Liver (tissue), 9 donors: ENCODE data around the gene FBXW4. TPM values are rescaled to one million over a fixed set of nuclear protein-coding genes. Genes with fewer than 3 reads are reported as not detected.

ENCODE experiments used
- DNase-seq: peaks from one replicate; pipeline ENCODE4 v3.0.0-alpha.2; 2017; ENCODE audit warnings: low spot score
- H3K27ac ChIP-seq, 2 donors: one replicate each; pipeline ENCODE4 v1.7.0; 2013; ENCODE audit warnings: inconsistent platforms in 2 of 2, low read length in 2 of 2, control low read depth in 1 of 2, low read depth in 1 of 2, mild to moderate bottlenecking in 1 of 2
- H3K27me3 ChIP-seq, 4 donors: one replicate each; pipeline versions ENCODE4 v1.6.1 to v1.7.0; 2013; ENCODE audit warnings: low read length in 3 of 4, inconsistent platforms in 1 of 4, mild to moderate bottlenecking in 1 of 4, moderate library complexity in 1 of 4; ENCODE audit not compliant: control insufficient read depth in 4 of 4, insufficient read depth in 4 of 4
- H3K36me3 ChIP-seq, 4 donors: one replicate each; pipeline versions ENCODE4 v1.6.1 to v1.7.0; 2013; ENCODE audit warnings: low read length in 3 of 4, mild to moderate bottlenecking in 3 of 4, low read depth in 1 of 4, moderate library complexity in 1 of 4; ENCODE audit not compliant: control insufficient read depth in 4 of 4, insufficient read depth in 3 of 4
- H3K4me1 ChIP-seq, 4 donors: one replicate each; pipeline versions ENCODE4 v1.6.1 to v1.7.0; 2013; ENCODE audit warnings: low read length in 3 of 4, mild to moderate bottlenecking in 3 of 4, moderate library complexity in 1 of 4; ENCODE audit not compliant: control insufficient read depth in 4 of 4, insufficient read depth in 4 of 4
- H3K4me3 ChIP-seq, 3 donors: one replicate each; pipeline versions ENCODE4 v1.6.1 to v1.7.0; 2013; ENCODE audit warnings: low read length in 3 of 3, control low read depth in 1 of 3, low read depth in 1 of 3, mild to moderate bottlenecking in 1 of 3
- H3K9ac ChIP-seq, 2 donors: one replicate each; pipeline ENCODE4 v1.7.0; 2013; ENCODE audit warnings: low read length in 2 of 2, mild to moderate bottlenecking in 2 of 2, moderate library complexity in 2 of 2, control low read depth in 1 of 2, low read depth in 1 of 2
- H3K9me3 ChIP-seq, 4 donors: one replicate each; pipeline versions ENCODE4 v1.6.1 to v1.7.0; 2013; ENCODE audit warnings: low read length in 3 of 4; ENCODE audit not compliant: control insufficient read depth in 4 of 4
- EGR1 ChIP-seq, 2 donors: IDR thresholded peaks; 2 replicates each; pipeline ENCODE4 v1.6.1; 2016 to 2018; ENCODE audit warnings: antibody characterized with exemption in 2 of 2, low read depth in 2 of 2
- FOXA1 ChIP-seq: IDR thresholded peaks from 2 replicates; pipeline ENCODE4 v1.6.1; 2016; ENCODE audit warnings: antibody characterized with exemption
- FOXA2 ChIP-seq: IDR thresholded peaks from 2 replicates; pipeline ENCODE4 v1.6.1; 2016; ENCODE audit warnings: antibody characterized with exemption
- GABPA ChIP-seq, 2 donors: IDR thresholded peaks in 1 of 2; conservative IDR thresholded peaks in 1 of 2; 2 replicates each; pipeline ENCODE4 v1.6.1; 2016; ENCODE audit warnings: antibody characterized with exemption in 2 of 2, mild to moderate bottlenecking in 1 of 2, moderate library complexity in 1 of 2
- HNF4A ChIP-seq, 2 donors: conservative IDR thresholded peaks; 2 replicates each; pipeline ENCODE4 v1.6.1; 2016; ENCODE audit warnings: antibody characterized with exemption in 2 of 2, mild to moderate bottlenecking in 2 of 2
- HNF4G ChIP-seq: IDR thresholded peaks from 2 replicates; pipeline ENCODE4 v1.6.1; 2016; ENCODE audit warnings: antibody characterized with exemption
- JUND ChIP-seq, 2 donors: IDR thresholded peaks; 2 replicates each; pipeline ENCODE4 v1.6.1; 2016; ENCODE audit warnings: antibody characterized with exemption in 2 of 2
- RAD21 ChIP-seq, 2 donors: IDR thresholded peaks; 2 replicates each; pipeline ENCODE4 v1.6.1; 2016; ENCODE audit warnings: antibody characterized with exemption in 2 of 2, mild to moderate bottlenecking in 2 of 2
- RXRA ChIP-seq, 2 donors: IDR thresholded peaks; 2 replicates each; pipeline ENCODE4 v1.6.1; 2017 to 2018; ENCODE audit warnings: antibody characterized with exemption in 2 of 2, mild to moderate bottlenecking in 1 of 2
- SP1 ChIP-seq: IDR thresholded peaks from 2 replicates; pipeline ENCODE4 v1.6.1; 2018; ENCODE audit warnings: antibody characterized with exemption, mild to moderate bottlenecking
- TAF1 ChIP-seq: conservative IDR thresholded peaks from 2 replicates; pipeline ENCODE4 v1.6.1; 2016; ENCODE audit warnings: antibody characterized with exemption, mild to moderate bottlenecking
- YY1 ChIP-seq: IDR thresholded peaks from 2 replicates; pipeline ENCODE4 v1.6.1; 2016; ENCODE audit warnings: antibody characterized with exemption, mild to moderate bottlenecking
- WGBS: extraction: QIAGEN DNeasy Blood & Tissue Kit; methylation state at CpG from one replicate; pipeline ENCODE4 v1.1.7; 2013; 5-methylcytosine and 5-hydroxymethylcytosine counted together
- polyA plus RNA-seq, 2 donors: library from polyadenylated mRNA; stranded (reverse) in 1 of 2; unstranded in 1 of 2; fragments of 200-250 nt in 1 of 2; fragments of >200 nt in 1 of 2; fragmentation: Nextera tagmentation in 1 of 2; extraction: Ambion mirVana in 1 of 2; gene quantifications; one replicate each; pipeline versions ENCODE4 v1.2.1 to v1.2.3, GENCODE V29; 2013 to 2015
- total RNA-seq, 2 donors: library from RNA; depleted of rRNA; stranded (reverse); fragments of >200 nt; gene quantifications; one replicate each; pipeline ENCODE4 v1.2.3, GENCODE V29; 2014
- TF ChIP-seq, protein P1 (sequence below): IDR thresholded peaks from 2 replicates; pipeline ENCODE4 v1.6.1; 2016; ENCODE audit warnings: antibody characterized with exemption
- TF ChIP-seq, protein P2 (sequence below): fragments of 150-350 bp; IDR thresholded peaks from 2 replicates; pipeline ENCODE4 v1.5.1; 2017; ENCODE audit warnings: improper control_type of control experiment, low read depth, low read length; ENCODE audit not compliant: missing input control
- TF ChIP-seq, protein P3 (sequence below): IDR thresholded peaks from 2 replicates; pipeline ENCODE4 v1.6.1; 2016; ENCODE audit warnings: antibody characterized with exemption
- TF ChIP-seq, protein P4 (sequence below): IDR thresholded peaks from 2 replicates; pipeline ENCODE4 v1.6.1; 2016; ENCODE audit warnings: antibody characterized with exemption
- donor health status: healthy.
- donor health status: healthy.
- donor health status: healthy.
- donor health status: healthy.
- donor health status: healthy.

The FBXW4 gene
- total and polyA plus RNA-seq, 4 donors, result 5.4 to 54.1 (median 20.5) TPM

DNA sequence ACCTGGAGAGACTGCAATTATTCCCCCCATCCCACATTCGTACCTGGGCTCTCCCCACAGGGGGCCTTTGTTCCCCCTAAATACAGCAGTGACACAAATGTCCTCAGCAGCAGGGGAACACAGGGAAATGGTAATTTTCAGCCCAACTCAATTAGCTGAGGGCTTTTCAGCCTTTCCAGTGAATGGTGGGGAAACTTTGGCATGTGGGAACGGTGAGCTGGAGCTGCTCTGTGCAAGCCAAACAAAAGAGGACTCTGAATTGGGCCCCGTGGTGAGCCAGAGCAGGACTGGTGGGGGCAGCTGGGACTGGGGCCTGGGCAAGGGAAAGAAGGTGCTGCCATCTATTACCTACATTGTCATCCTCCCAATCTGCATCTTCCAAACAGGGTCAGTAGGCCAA is 51.0 kb downstream of the FBXW4 start:
- H3K9ac ChIP-seq, result no peak overlapping the region
- no peaks in the 10 kb centered on the region for H3K9me3 ChIP-seq
- H3K4me3 ChIP-seq, result no peak overlapping the region
- DNase-seq, result no peak
- H3K27me3 ChIP-seq, result no peaks in the 10 kb centered on the region
- no peaks in the 10 kb centered on the region for H3K4me1 ChIP-seq
- WGBS, result 84% methylated on average over 3 of the region's 3 CpGs
- peaks cover 1 to 21% (median 9%) of the 10 kb centered on the region in 4 donors for H3K36me3 ChIP-seq
- no peak overlapping the region for H3K27ac ChIP-seq
- no peak for TF ChIP-seq FOXA2
- no peak for TF ChIP-seq YY1
- TF ChIP-seq, protein P1, sequence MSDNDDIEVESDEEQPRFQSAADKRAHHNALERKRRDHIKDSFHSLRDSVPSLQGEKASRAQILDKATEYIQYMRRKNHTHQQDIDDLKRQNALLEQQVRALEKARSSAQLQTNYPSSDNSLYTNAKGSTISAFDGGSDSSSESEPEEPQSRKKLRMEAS, result no peak
- no peak for TF ChIP-seq EGR1 (IDR thresholded peaks at IDR 0.05; ENCODE audit: low read depth in 2 of 2)
- TF ChIP-seq, protein P2, sequence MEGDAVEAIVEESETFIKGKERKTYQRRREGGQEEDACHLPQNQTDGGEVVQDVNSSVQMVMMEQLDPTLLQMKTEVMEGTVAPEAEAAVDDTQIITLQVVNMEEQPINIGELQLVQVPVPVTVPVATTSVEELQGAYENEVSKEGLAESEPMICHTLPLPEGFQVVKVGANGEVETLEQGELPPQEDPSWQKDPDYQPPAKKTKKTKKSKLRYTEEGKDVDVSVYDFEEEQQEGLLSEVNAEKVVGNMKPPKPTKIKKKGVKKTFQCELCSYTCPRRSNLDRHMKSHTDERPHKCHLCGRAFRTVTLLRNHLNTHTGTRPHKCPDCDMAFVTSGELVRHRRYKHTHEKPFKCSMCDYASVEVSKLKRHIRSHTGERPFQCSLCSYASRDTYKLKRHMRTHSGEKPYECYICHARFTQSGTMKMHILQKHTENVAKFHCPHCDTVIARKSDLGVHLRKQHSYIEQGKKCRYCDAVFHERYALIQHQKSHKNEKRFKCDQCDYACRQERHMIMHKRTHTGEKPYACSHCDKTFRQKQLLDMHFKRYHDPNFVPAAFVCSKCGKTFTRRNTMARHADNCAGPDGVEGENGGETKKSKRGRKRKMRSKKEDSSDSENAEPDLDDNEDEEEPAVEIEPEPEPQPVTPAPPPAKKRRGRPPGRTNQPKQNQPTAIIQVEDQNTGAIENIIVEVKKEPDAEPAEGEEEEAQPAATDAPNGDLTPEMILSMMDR, result no peak
- no peak for TF ChIP-seq FOXA1
- TF ChIP-seq SP1, result no peak
- no peak for TF ChIP-seq RAD21 (IDR thresholded peaks at IDR 0.05)

DNA sequence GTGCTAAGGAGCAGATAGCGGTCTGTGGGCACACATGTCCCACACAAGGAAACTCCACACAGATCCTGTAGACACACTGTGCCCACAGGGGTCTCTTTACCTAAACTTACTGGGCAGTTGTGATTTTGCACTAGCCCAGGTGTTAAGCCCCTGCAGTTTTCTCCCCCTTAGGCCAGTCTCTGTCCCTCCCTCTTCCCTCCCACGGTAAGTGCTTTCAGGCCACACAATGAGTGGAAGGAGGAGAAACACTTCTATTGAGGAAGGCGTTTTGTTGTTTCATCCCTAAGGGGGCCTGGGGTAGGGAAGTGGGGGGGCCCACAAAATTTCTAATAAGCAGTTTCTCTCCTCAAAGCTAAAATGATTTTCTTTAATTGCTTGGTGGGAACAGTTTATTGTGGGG is 51.4 kb downstream of the FBXW4 start:
- H3K36me3 ChIP-seq, result peaks cover 1 to 22% (median 8%) of the 10 kb centered on the region in 4 donors
- no peaks in the 10 kb centered on the region for H3K27me3 ChIP-seq
- H3K4me1 ChIP-seq, result no peaks in the 10 kb centered on the region
- H3K27ac ChIP-seq, result no peak overlapping the region
- no peak overlapping the region for H3K4me3 ChIP-seq
- DNase-seq, result no peak
- H3K9me3 ChIP-seq, result no peaks in the 10 kb centered on the region
- 92% methylated on average over 3 of the region's 3 CpGs for WGBS
- H3K9ac ChIP-seq, result no peak overlapping the region
- no peak for TF ChIP-seq EGR1 (IDR thresholded peaks at IDR 0.05; ENCODE audit: low read depth in 2 of 2)
- TF ChIP-seq YY1, result no peak
- TF ChIP-seq GABPA (IDR thresholded peaks at IDR 0.05 in 1 of 2, conservative IDR thresholded peaks at IDR 0.05 in 1 of 2), result no peak
- TF ChIP-seq, protein P1, result no peak
- TF ChIP-seq RXRA (IDR thresholded peaks at IDR 0.05), result no peak
- TF ChIP-seq HNF4G, result no peak
- TF ChIP-seq FOXA1, result no peak
- no peak for TF ChIP-seq FOXA2
- no peak for TF ChIP-seq JUND (IDR thresholded peaks at IDR 0.05)
- no peak for TF ChIP-seq TAF1
- TF ChIP-seq, protein P3, sequence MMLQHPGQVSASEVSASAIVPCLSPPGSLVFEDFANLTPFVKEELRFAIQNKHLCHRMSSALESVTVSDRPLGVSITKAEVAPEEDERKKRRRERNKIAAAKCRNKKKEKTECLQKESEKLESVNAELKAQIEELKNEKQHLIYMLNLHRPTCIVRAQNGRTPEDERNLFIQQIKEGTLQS, result no peak
- TF ChIP-seq RAD21 (IDR thresholded peaks at IDR 0.05), result no peak
- TF ChIP-seq, protein P4, sequence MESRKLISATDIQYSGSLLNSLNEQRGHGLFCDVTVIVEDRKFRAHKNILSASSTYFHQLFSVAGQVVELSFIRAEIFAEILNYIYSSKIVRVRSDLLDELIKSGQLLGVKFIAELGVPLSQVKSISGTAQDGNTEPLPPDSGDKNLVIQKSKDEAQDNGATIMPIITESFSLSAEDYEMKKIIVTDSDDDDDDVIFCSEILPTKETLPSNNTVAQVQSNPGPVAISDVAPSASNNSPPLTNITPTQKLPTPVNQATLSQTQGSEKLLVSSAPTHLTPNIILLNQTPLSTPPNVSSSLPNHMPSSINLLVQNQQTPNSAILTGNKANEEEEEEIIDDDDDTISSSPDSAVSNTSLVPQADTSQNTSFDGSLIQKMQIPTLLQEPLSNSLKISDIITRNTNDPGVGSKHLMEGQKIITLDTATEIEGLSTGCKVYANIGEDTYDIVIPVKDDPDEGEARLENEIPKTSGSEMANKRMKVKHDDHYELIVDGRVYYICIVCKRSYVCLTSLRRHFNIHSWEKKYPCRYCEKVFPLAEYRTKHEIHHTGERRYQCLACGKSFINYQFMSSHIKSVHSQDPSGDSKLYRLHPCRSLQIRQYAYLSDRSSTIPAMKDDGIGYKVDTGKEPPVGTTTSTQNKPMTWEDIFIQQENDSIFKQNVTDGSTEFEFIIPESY, result no peak
- TF ChIP-seq, protein P2, result no peak
- TF ChIP-seq HNF4A (conservative IDR thresholded peaks at IDR 0.05), result no peak
